PC-9 (cell line): ENCODE results near the gene CNTNAP2. TPM values are rescaled to one million over a fixed set of nuclear protein-coding genes. Genes with fewer than 3 reads are reported as not detected.

Experiments
- BruUV-seq: library from RNA; stranded (reverse); fragments of 400-500 nt; replicated peaks from 2 replicates; lab custom pipeline; 2021; lab: Mats Ljungman, UMichigan
- CTCF ChIA-PET: fragments of 300-600 bp; sonication (Branson Sonifier 250); formaldehyde crosslinking; loops from one replicate; lab custom pipeline; 2022; ENCODE audit warnings: antibody characterized with exemption; lab: Charles Lee
- POLR2A ChIA-PET: fragments of 300-600 bp; sonication (Branson Sonifier 250); formaldehyde crosslinking; loops from one replicate; lab custom pipeline; 2022; ENCODE audit warnings: antibody characterized with exemption; ENCODE audit not compliant: unreplicated experiment; lab: Charles Lee
- DNase-seq, 2 experiments: peaks; one replicate each; pipeline versions ENCODE4 v3.0.0 to v3.0.0-alpha.2; 2015 to 2022; ENCODE audit warnings: mixed read lengths in 1 of 2
- H2AFZ ChIP-seq: fragments of 200-600 bp; sonication (generic); 2 replicates; pipeline ENCODE4 v1.8.1; 2017; ENCODE audit warnings: antibody characterized with exemption
- H3F3A ChIP-seq: fragments of 200-600 bp; sonication (generic); 2 replicates; pipeline ENCODE4 v1.8.1; 2017; ENCODE audit warnings: antibody characterized with exemption, mild to moderate bottlenecking, low read depth; ENCODE audit not compliant: insufficient read depth
- H3K27ac ChIP-seq: fragments of 200-600 bp; sonication (generic); 2 replicates; pipeline ENCODE4 v1.6.1; 2016; ENCODE audit warnings: mixed run types
- H3K27me3 ChIP-seq: fragments of 200-600 bp; sonication (generic); 2 replicates; pipeline ENCODE4 v1.6.1; 2016; ENCODE audit warnings: low read depth, mixed run types; ENCODE audit not compliant: insufficient read depth
- H3K36me3 ChIP-seq: fragments of 200-600 bp; sonication (generic); 2 replicates; pipeline ENCODE4 v1.6.1; 2016; ENCODE audit warnings: low read depth, mixed run types
- H3K4me1 ChIP-seq: fragments of 200-600 bp; sonication (generic); replicated peaks from 2 replicates; pipeline ENCODE4 v1.6.1; 2016; ENCODE audit warnings: mixed run types; ENCODE audit not compliant: insufficient read depth
- H3K4me2 ChIP-seq: fragments of 200-600 bp; sonication (generic); 2 replicates; pipeline ENCODE4 v1.6.1; 2017; ENCODE audit warnings: mixed run types
- H3K4me3 ChIP-seq: fragments of 200-600 bp; sonication (generic); 2 replicates; pipeline ENCODE4 v1.6.1; 2016; ENCODE audit warnings: mixed run types
- H3K79me2 ChIP-seq: fragments of 200-600 bp; sonication (generic); 2 replicates; pipeline ENCODE4 v1.6.1; 2017; ENCODE audit warnings: low read depth, mixed run types
- H3K9me2 ChIP-seq: fragments of 200-600 bp; sonication (generic); 2 replicates; pipeline ENCODE4 v1.8.1; 2017; ENCODE audit warnings: mild to moderate bottlenecking; ENCODE audit not compliant: insufficient read depth
- H3K9me3 ChIP-seq: fragments of 200-600 bp; sonication (generic); 2 replicates; pipeline ENCODE4 v1.8.1; 2016; ENCODE audit warnings: low read depth; ENCODE audit not compliant: insufficient read depth
- H4K20me1 ChIP-seq: fragments of 200-600 bp; sonication (generic); 2 replicates; pipeline ENCODE4 v1.8.1; 2017; ENCODE audit not compliant: insufficient read depth
- CTCF ChIP-seq: fragments of 200-600 bp; sonication (generic); conservative IDR thresholded peaks from 2 replicates; pipeline ENCODE4 v1.6.1; 2017; ENCODE audit warnings: mixed run types, antibody characterized with exemption, mild to moderate bottlenecking, moderate library complexity
- EZH2 ChIP-seq: fragments of 200-600 bp; sonication (generic); IDR thresholded peaks from 2 replicates; pipeline ENCODE4 v1.8.0; 2017; ENCODE audit warnings: antibody characterized with exemption, low read depth
- intact Hi-C: fragments of 100-400 bp; cut with micrococcal nuclease; formaldehyde crosslinking; loops from one replicate; pipeline ENCODE4 v1.10.0; 2022; ENCODE audit not compliant: unreplicated experiment
- total RNA-seq: library from RNA; stranded (reverse); gene quantifications from 2 replicates; pipeline ENCODE4 v1.2.3, GENCODE V29; 2021

The CNTNAP2 gene
- total RNA-seq, 1 experiment from 2014 or later: not detected

GRCh38 chr7:146660839-146661238 lies 544.2 kb downstream of the CNTNAP2 start:
- no peaks in the 10 kb centered on the region for H3K79me2 ChIP-seq
- no peaks in the 10 kb centered on the region for H3K4me1 ChIP-seq
- no peak for TF ChIP-seq CTCF
- no peak for TF ChIP-seq EZH2
- H4K20me1 ChIP-seq: no peaks in the 10 kb centered on the region; the same call in 1 of the 2 replicates
- intact Hi-C loops: no loop called here
- no peak overlapping the region for H2AFZ ChIP-seq
- H3K27ac ChIP-seq: no peak overlapping the region
- POLR2A ChIA-PET: no interaction called here
- BruUV-seq: no TSS peak
- H3K4me2 ChIP-seq: no peak overlapping the region
- H3K36me3 ChIP-seq: no peaks in the 10 kb centered on the region
- no peaks in the 10 kb centered on the region for H3F3A ChIP-seq
- CTCF ChIA-PET: no interaction called here
- H3K9me3 ChIP-seq: no peaks in the 10 kb centered on the region
- no peaks in the 10 kb centered on the region for H3K9me2 ChIP-seq
- DNase-seq: no peak
- no peak overlapping the region for H3K4me3 ChIP-seq
- no peaks in the 10 kb centered on the region; the same call in 1 of the 2 replicates for H3K27me3 ChIP-seq

- no peak for TF ChIP-seq CTCF
- no peak for TF ChIP-seq EZH2
- no TSS peak for BruUV-seq
- ChIA-PET CTCF (no interaction called here), POLR2A (no interaction called here)
- no peak overlapping the region for H2AFZ ChIP-seq
- no peaks in the 10 kb centered on the region for H3K9me2 ChIP-seq
- H3F3A ChIP-seq: no peaks in the 10 kb centered on the region
- no peaks in the 10 kb centered on the region for H3K4me1 ChIP-seq
- H3K79me2 ChIP-seq: no peaks in the 10 kb centered on the region
- H3K27me3 ChIP-seq: no peaks in the 10 kb centered on the region; the same call in 1 of the 2 replicates
- intact Hi-C loops: no loop called here
- H3K27ac ChIP-seq: no peak overlapping the region
- no peaks in the 10 kb centered on the region for H3K36me3 ChIP-seq
- H3K4me3 ChIP-seq: no peak overlapping the region
- H3K9me3 ChIP-seq: no peaks in the 10 kb centered on the region
- H3K4me2 ChIP-seq: no peak overlapping the region
- no peak for DNase-seq
- no peaks in the 10 kb centered on the region; the same call in 1 of the 2 replicates for H4K20me1 ChIP-seq
These were observed 544.8 kb downstream of the CNTNAP2 start for GRCh38 chr7:146661435-146661834.

- H3K4me1 ChIP-seq: no peaks in the 10 kb centered on the region
- no peak for DNase-seq
- no peak overlapping the region for H2AFZ ChIP-seq
- no peaks in the 10 kb centered on the region for H3K9me3 ChIP-seq
- no peaks in the 10 kb centered on the region for H3K36me3 ChIP-seq
- H3K79me2 ChIP-seq: no peaks in the 10 kb centered on the region
- no TSS peak for BruUV-seq
- CTCF ChIA-PET: no interaction called here
- no peak overlapping the region for H3K27ac ChIP-seq
- H3K4me3 ChIP-seq: no peak overlapping the region
- H3K9me2 ChIP-seq: no peaks in the 10 kb centered on the region
- no peaks in the 10 kb centered on the region; the same call in 1 of the 2 replicates for H4K20me1 ChIP-seq
- POLR2A ChIA-PET: no interaction called here
- H3K4me2 ChIP-seq: no peak overlapping the region
- TF ChIP-seq CTCF (no peak), EZH2 (no peak)
- H3K27me3 ChIP-seq: no peaks in the 10 kb centered on the region; the same call in 1 of the 2 replicates
- no peaks in the 10 kb centered on the region for H3F3A ChIP-seq
- intact Hi-C loops: no loop called here
These were observed 545.3 kb downstream of the CNTNAP2 start for GRCh38 chr7:146661929-146662328.
